ENCODE data around the gene USP21. TPM values are rescaled to one million over a fixed set of nuclear protein-coding genes. Genes with fewer than 3 reads are reported as not detected.

USP21 gene
- total and polyA plus RNA-seq, 9 of the 15 experiments (the other 6 are each of a cell fraction or from before 2014, with no cell fraction given), result 4.9 to 52.4 (median 21.6) TPM

DNA sequence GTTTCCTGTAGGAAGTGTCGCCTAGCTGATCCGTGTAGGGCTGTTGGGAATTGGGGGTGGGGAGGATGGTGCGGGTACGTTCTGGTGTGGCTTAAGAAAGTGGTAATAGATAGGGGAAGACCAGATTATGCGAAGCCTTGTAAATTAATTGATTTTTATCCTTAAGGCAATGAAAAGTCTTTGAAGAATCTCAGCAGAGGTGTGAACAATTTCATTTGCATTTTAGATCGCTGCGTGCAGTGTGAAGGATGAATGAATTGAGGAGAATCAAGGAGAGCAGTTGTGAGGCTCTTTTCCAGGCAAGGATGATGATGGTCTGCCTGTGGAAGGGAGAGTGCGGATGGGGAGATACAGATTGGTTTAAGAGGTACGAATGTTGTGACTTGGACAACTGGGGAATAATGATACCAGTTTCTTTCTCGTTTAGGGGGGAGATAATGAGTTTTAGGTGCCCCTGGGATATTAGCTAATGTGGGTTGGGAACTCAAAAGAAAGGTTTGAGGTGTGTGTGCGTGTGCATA is 26.0 kb upstream of the USP21 start (continued):
- peak; percentile 54; the same call in 1 of the 2 replicates for TF ChIP-seq EP400 (IDR thresholded peaks at IDR 0.05)
- no peak for TF ChIP-seq POLR2G (IDR thresholded peaks at IDR 0.05; ENCODE audit: low read depth, low read length)
- TF ChIP-seq BACH1 (tag; IDR thresholded peaks at IDR 0.05), result no peak
- no peak for TF ChIP-seq ATF3 (IDR thresholded peaks at IDR 0.05)
- 0 out of 2 replicates have a peak, but pooled peaks have one; percentile 9 for TF ChIP-seq ATF3 (CRISPR knock-in tag; conservative IDR thresholded peaks at IDR 0.05)
- TF ChIP-seq BRCA1 (IDR thresholded peaks at IDR 0.05), result no peak
- TF ChIP-seq BRCA1 (CRISPR knock-in tag; IDR thresholded peaks at IDR 0.05), result 0 out of 2 replicates have a peak, but pooled peaks have one; percentile 34
- 0 out of 2 replicates have a peak, but pooled peaks have one; percentile 8 for TF ChIP-seq MTA3 (IDR thresholded peaks at IDR 0.05; ENCODE audit: borderline replicate concordance)
- TF ChIP-seq ZBTB2 (IDR thresholded peaks at IDR 0.05), result no peak
- peak; percentile 14; the same call in 1 of the 2 replicates for TF ChIP-seq HNRNPUL1 (IDR thresholded peaks at IDR 0.05; ENCODE audit: low read length)
- TF ChIP-seq BRD9 (IDR thresholded peaks at IDR 0.05; ENCODE audit: low read depth, partially characterized antibody), result peak; percentile 5
- TF ChIP-seq VEZF1 (CRISPR knock-in tag; IDR thresholded peaks at IDR 0.05), result no peak
- TF ChIP-seq, protein P1, sequence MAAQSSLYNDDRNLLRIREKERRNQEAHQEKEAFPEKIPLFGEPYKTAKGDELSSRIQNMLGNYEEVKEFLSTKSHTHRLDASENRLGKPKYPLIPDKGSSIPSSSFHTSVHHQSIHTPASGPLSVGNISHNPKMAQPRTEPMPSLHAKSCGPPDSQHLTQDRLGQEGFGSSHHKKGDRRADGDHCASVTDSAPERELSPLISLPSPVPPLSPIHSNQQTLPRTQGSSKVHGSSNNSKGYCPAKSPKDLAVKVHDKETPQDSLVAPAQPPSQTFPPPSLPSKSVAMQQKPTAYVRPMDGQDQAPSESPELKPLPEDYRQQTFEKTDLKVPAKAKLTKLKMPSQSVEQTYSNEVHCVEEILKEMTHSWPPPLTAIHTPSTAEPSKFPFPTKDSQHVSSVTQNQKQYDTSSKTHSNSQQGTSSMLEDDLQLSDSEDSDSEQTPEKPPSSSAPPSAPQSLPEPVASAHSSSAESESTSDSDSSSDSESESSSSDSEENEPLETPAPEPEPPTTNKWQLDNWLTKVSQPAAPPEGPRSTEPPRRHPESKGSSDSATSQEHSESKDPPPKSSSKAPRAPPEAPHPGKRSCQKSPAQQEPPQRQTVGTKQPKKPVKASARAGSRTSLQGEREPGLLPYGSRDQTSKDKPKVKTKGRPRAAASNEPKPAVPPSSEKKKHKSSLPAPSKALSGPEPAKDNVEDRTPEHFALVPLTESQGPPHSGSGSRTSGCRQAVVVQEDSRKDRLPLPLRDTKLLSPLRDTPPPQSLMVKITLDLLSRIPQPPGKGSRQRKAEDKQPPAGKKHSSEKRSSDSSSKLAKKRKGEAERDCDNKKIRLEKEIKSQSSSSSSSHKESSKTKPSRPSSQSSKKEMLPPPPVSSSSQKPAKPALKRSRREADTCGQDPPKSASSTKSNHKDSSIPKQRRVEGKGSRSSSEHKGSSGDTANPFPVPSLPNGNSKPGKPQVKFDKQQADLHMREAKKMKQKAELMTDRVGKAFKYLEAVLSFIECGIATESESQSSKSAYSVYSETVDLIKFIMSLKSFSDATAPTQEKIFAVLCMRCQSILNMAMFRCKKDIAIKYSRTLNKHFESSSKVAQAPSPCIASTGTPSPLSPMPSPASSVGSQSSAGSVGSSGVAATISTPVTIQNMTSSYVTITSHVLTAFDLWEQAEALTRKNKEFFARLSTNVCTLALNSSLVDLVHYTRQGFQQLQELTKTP (IDR thresholded peaks at IDR 0.05; ENCODE audit: low read depth in 1 of 2, partially characterized antibody in 2 of 2), result peak in 1 of 2 experiments; percentile 27
- TF ChIP-seq HDAC3 (IDR thresholded peaks at IDR 0.05; ENCODE audit: borderline replicate concordance, partially characterized antibody), result no peak
- no peak for TF ChIP-seq JUND (IDR thresholded peaks at IDR 0.05; ENCODE audit: borderline replicate concordance, low read depth, low read length)
- TF ChIP-seq JUND (tag; IDR thresholded peaks at IDR 0.05; ENCODE audit: borderline replicate concordance, low read depth, low read length), result no peak
- no peak for TF ChIP-seq RBM22 (IDR thresholded peaks at IDR 0.05; ENCODE audit: low read depth, low read length, poor library complexity, severe bottlenecking)
- TF ChIP-seq MXI1 (IDR thresholded peaks at IDR 0.05; ENCODE audit: low read depth, low read length), result no peak
- TF ChIP-seq RBM34 (IDR thresholded peaks at IDR 0.05; ENCODE audit: borderline replicate concordance, insufficient read depth, low read length), result no peak
